NCI-H2107 treated with DMSO at 0.1 percent for 48 hours (cell line): ENCODE measurements around the gene KRTAP12-1.
"Not testable (repeated sequence)": the region's sequence is repeated elsewhere in the genome, so short reads cannot be mapped to it uniquely, and the experiment has no call there.

Experiments
- DNase-seq: peaks from one replicate; lab custom pipeline; 2025; ENCODE audit not compliant: unreplicated experiment; lab: John Stamatoyannopoulos, UW

KRTAP12-1 gene

DNA sequence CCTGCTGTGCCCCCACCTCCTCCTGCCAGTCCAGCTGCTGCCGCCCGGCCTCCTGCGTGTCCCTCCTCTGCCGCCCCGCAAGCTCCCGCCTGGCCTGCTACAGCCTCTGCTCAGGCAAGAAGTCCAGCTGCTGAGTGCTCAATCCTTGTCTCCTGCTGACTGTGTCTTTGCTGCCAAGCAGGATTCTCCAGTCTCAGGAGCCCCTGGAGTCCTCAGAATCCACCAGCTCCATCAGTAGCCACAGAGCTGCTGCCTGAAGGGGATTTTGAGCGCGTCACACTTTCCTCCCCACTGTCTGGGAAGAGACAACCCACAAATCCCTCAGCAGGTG lies 34.8 kb downstream of the KRTAP12-1 start:
- DNase-seq = no peak

DNA sequence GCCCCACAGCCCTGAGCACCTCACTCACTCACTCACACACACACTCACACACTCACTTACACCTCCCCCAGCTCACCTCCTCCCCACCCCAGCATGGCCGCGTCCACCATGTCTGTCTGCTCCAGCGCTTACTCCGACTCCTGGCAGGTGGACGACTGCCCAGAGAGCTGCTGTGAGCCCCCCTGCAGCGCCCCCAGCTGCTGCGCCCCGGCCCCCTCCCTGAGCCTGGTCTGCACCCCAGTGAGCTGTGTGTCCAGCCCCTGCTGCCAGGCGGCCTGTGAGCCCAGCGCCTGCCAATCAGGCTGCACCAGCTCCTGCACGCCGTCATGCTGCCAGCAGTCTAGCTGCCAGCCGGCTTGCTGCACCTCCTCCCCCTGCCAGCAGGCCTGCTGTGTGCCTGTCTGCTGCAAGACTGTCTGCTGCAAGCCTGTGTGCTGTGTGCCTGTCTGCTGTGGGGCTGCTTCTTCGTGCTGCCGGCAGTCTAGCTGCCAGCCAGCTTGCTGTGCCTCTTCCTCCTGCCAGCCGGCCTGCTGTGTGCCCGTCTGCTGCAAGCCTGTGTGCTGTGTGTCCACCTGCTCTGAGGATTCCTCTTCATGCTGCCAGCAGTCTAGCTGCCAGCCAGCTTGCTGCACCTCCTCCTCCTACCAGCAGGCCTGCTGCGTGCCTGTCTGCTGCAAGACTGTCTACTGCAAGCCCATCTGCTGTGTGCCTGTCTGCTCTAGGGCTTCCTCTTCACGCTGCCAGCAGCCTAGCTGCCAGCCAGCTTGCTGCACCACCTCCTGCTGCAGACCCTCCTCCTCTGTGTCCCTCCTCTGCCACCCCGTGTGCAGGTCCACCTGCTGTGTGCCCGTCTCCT lies 35.4 kb downstream of the KRTAP12-1 start, which contains the start of gene KRTAP10-11:
TSS of gene KRTAP10-11 (plus strand) at position 49 of the 856 bp plus-strand sequence. CDS start at position 94, 45 bp downstream.
- not testable (repeated sequence) for DNase-seq

DNA sequence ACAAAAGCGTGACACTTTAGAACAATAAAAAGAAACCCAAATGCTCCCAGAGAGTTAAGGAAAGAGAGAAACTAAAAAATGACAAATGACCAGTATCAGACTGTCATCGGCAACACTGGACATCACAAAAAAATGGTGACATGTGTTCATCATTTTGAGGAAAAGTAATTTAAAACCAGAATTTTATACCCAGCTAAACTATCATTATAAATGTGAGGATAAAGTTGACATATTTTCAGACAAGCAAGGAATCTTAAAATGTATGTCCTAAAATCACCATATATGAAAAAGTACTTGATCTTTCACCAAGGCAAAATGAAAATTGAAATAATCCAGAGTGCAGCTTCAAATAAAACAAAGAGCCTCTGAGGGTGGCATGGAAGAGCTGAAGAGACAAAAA lies 37.1 kb downstream of the KRTAP12-1 start:
- DNase-seq = no peak

DNA sequence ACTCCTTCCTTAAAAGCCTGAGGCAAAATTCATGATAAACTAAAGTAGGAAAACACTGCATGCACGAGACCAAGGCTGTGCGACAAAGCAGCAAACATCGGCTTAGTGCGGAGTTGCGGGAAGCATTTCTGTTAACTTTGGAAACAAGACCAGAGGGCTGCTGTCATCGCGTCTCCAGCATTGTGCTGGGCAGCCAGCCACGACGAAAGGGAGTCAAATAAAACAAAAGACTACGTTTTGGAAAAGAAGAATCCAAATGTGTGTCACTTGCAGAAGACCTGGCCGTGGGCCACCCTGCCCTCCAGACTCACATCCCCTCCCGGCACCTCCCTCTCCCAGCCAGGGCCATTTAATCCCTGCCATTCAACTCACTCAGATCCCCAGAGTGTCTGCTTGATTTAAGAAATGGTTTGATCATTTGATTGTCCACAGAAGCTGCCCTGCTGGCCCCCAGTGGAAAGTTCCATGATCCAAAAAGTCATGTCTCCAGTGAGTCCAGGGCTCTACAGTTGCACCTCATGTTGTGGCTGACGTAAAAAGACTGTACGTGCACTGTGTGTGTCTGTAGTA lies 38.1 kb downstream of the KRTAP12-1 start:
- DNase-seq = no peak

- DNase-seq = no peak
Observed at GRCh38 chr21:44640761-44641160, 41.2 kb downstream of the KRTAP12-1 start.

- no peak for DNase-seq
Observed at GRCh38 chr21:44639331-44639655, 42.7 kb downstream of the KRTAP12-1 start.

DNA sequence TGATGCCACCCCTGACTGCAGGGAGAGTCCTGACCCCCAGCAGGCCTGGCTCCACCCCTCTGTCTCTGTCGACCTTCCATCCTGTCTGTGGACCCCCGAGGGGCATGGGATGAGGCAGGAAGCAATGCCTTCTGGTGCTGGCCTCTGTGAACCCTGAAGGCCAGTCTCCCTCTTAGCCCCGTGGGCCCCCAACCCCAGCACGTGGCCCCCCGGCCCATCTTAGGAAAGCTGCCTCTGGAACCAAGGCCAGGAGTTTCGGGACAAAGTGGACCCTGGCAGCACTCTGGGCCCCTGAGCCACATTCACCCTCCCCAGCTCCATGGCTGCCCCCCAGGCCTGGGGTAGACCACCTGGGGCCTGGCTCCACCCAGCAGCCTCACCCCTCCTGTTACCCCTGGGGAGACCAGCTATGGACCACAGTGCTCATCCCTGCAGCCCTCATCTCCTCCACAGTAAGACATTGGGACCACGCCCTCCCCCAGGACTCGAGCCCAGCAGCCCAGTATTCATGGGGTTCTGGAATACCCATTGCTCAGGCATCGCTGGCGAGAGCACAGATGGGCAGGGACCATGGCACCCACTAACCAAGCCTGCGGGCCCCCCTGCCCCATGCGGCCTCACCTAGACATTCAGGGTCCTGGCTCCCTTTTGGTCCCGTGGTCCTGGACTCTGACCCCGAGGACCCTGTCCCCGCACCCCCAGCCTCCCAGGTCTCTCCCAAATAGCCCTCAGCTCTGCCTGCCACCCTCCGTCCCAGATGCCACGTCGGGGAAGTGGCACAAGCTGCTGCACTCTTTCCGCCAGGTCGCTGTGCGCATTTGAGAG lies 43.2 kb downstream of the KRTAP12-1 start:
- not testable (repeated sequence) for DNase-seq

DNA sequence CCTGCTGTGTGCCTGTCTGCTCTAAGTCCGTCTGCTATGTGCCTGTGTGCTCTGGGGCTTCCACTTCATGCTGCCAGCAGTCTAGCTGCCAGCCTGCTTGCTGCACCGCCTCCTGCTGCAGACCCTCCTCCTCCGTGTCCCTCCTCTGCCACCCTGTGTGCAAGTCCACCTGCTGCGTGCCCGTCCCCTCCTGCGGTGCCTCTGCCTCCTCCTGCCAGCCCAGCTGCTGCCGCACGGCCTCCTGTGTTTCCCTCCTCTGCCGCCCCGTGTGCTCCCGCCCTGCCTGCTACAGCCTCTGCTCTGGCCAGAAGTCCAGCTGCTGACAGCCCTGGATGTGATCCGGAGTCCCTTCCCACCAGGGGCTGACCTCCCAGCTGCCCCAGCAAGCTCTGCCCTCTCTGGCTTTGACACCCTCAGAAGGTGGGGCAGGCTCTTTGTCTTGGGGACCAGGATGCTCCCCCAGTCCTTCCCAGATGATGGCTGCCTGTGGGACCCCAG lies 44.1 kb downstream of the KRTAP12-1 start:
- not testable (repeated sequence) for DNase-seq

DNA sequence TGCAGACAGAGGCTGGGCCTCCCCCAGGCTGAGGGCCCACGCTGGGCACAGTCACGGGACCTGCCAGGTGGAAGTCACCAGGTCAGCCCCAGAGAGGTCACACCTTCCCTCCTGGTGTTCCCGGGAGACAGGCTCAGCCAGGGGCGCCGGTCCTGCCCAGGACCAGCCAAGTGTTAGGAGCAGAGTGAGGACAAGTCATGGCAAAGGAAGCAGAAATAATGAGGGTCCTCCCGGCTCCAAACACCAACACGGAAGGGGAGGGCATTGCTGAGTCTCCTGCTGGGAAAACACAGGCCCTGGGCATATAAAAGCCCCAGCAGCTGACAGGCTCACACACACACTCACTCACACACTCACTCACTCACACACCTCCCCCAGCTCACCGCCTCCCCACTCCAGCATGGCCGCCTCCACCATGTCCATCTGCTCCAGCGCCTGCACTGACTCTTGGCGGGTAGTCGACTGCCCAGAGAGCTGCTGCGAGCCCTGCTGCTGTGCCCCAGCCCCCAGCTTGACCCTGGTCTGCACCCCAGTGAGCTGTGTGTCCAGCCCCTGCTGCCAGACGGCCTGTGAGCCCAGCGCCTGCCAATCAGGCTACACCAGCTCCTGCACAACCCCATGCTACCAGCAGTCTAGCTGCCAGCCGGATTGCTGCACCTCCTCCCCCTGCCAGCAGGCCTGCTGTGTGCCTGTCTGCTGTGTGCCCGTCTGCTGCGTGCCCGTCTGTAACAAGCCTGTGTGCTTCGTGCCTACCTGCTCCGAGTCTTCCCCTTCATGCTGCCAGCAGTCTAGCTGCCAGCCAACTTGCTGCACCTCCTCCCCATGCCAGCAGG lies 44.7 kb downstream of the KRTAP12-1 start, which contains the start of gene KRTAP10-10:
TSS of gene KRTAP10-10 (plus strand) at position 339 of the 833 bp plus-strand sequence. CDS start at position 401, 62 bp downstream.
- peak; percentile 18 for DNase-seq

GRCh38 chr21:44636209-44637017 lies 45.5 kb downstream of the KRTAP12-1 start:
- DNase-seq = no peak

DNA sequence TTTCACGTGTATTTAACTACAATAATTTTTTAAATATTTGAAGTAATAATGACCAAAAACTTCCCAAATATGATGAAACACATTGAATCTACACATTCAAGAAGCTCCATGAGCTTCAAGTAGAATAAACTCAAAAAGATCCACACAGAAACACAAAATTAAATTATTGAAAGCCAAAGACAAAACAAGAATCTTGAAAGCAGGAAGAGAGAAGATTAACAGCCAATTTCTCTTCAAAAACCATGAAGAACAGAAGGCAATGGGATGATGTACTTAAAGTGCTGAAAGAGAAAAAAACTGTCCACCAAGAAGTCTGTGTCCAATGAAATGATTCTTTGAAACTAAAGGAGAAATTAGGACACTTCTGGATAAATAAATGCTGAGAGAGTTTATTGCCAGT lies 49.9 kb downstream of the KRTAP12-1 start:
- no peak for DNase-seq
